HAP-1 (cell line): ENCODE data around the gene ANKRD60.

Experiments used
- DNase-seq, 2 experiments: peaks; one replicate each; pipeline ENCODE4 v3.0.0-alpha.2; 2016 to 2020; ENCODE audit warnings: low spot score in 2 of 2
- H3K27me3 ChIP-seq: fragments of 250-450 bp; sonication (Bioruptor Pico); 2 replicates; pipeline ENCODE4 v1.5.1; 2020; ENCODE audit warnings: low read depth, mild to moderate bottlenecking, moderate library complexity
- H3K36me3 ChIP-seq: fragments of 250-450 bp; sonication (Bioruptor Pico); replicated peaks from 2 replicates; pipeline ENCODE4 v1.5.1; 2020; ENCODE audit warnings: mild to moderate bottlenecking
- H3K4me1 ChIP-seq: fragments of 250-450 bp; sonication (Bioruptor Pico); 2 replicates; pipeline ENCODE4 v1.5.1; 2020; ENCODE audit warnings: mild to moderate bottlenecking
- H3K4me3 ChIP-seq: fragments of 250-450 bp; sonication (Bioruptor Pico); 2 replicates; pipeline ENCODE4 v1.5.1; 2020; ENCODE audit warnings: mild to moderate bottlenecking, moderate library complexity
- H3K9me3 ChIP-seq: fragments of 250-450 bp; sonication (Bioruptor Pico); 2 replicates; pipeline ENCODE4 v1.5.1; 2020; ENCODE audit warnings: mild to moderate bottlenecking, moderate library complexity
- in situ Hi-C: fragments of 300-500 bp; cut with MboI; formaldehyde crosslinking; loops from 3 replicates; pipeline ENCODE4 v1.14.3; 2020; ENCODE audit warnings: low sequenced_read_pairs, inconsistent platforms, mixed read lengths

ANKRD60 gene

GRCh38 chr20:58224097-58224496, 4.4 kb downstream of the ANKRD60 start:
- Histone ChIP-seq H3K4me1 (no peaks in the 10 kb centered on the region), H3K27me3 (peaks cover 70% of the 10 kb centered on the region), H3K36me3 (no peaks in the 10 kb centered on the region), H3K4me3 (no peak overlapping the region), H3K9me3 (no peaks in the 10 kb centered on the region)
- in situ Hi-C loops = loop anchor here (25.0 kb wide), 1 partner anchor 837 kb away; the partner anchor contains the start of gene RBM38
- no peak for DNase-seq

GRCh38 chr20:58223358-58223941, 5.0 kb downstream of the ANKRD60 start:
- H3K4me3 ChIP-seq = no peak overlapping the region
- DNase-seq = no peak
- H3K9me3 ChIP-seq = no peaks in the 10 kb centered on the region
- in situ Hi-C loops = loop anchor here (25.0 kb wide), 1 partner anchor 836 kb away; the partner anchor contains the start of gene RBM38
- H3K36me3 ChIP-seq = no peaks in the 10 kb centered on the region
- H3K27me3 ChIP-seq = peaks cover 68% of the 10 kb centered on the region
- H3K4me1 ChIP-seq = no peaks in the 10 kb centered on the region

GRCh38 chr20:58222446-58222845, 6.0 kb downstream of the ANKRD60 start:
- in situ Hi-C loops = loop anchor here (25.0 kb wide), 1 partner anchor 835 kb away; the partner anchor contains the start of gene RBM38

GRCh38 chr20:58219342-58219700, 9.1 kb downstream of the ANKRD60 start:
- DNase-seq = no peak
- Histone ChIP-seq H3K4me1 (no peaks in the 10 kb centered on the region), H3K27me3 (peaks cover 42% of the 10 kb centered on the region), H3K36me3 (no peaks in the 10 kb centered on the region), H3K9me3 (no peaks in the 10 kb centered on the region), H3K4me3 (no peak overlapping the region)
- in situ Hi-C loops = loop anchor here (25.0 kb wide), 1 partner anchor 832 kb away; the partner anchor contains the start of gene RBM38

More at GRCh38 chr20:58222446-58222845, 6.0 kb downstream of the ANKRD60 start:
- Histone ChIP-seq H3K36me3 (no peaks in the 10 kb centered on the region), H3K4me1 (no peaks in the 10 kb centered on the region), H3K9me3 (no peaks in the 10 kb centered on the region), H3K4me3 (no peak overlapping the region), H3K27me3 (peaks cover 64% of the 10 kb centered on the region)
- DNase-seq = no peak

- no peak overlapping the region for H3K4me3 ChIP-seq
- in situ Hi-C loops = loop anchor here (25.0 kb wide), 1 partner anchor 832 kb away; the partner anchor contains the start of gene RBM38
- H3K36me3 ChIP-seq = no peaks in the 10 kb centered on the region
- no peaks in the 10 kb centered on the region for H3K4me1 ChIP-seq
- peaks cover 39% of the 10 kb centered on the region for H3K27me3 ChIP-seq
- no peaks in the 10 kb centered on the region for H3K9me3 ChIP-seq
- DNase-seq = no peak
Observed at GRCh38 chr20:58218665-58219341, 9.7 kb downstream of the ANKRD60 start.

GRCh38 chr20:58216334-58216733, 12.1 kb downstream of the ANKRD60 start:
- Histone ChIP-seq H3K4me3 (no peak overlapping the region), H3K9me3 (no peaks in the 10 kb centered on the region), H3K27me3 (peaks cover 24% of the 10 kb centered on the region), H3K4me1 (no peaks in the 10 kb centered on the region), H3K36me3 (no peaks in the 10 kb centered on the region)
- no peak for DNase-seq
- in situ Hi-C loops = loop anchor here (25.0 kb wide), 1 partner anchor 829 kb away; the partner anchor contains the start of gene RBM38

- in situ Hi-C loops = loop anchor here (25.0 kb wide), 1 partner anchor 828 kb away; the partner anchor contains the start of gene RBM38
- no peak overlapping the region for H3K4me3 ChIP-seq
Observed at GRCh38 chr20:58215116-58215515, 13.3 kb downstream of the ANKRD60 start.

GRCh38 chr20:58214310-58214709, 14.1 kb downstream of the ANKRD60 start:
- in situ Hi-C loops = loop anchor here (25.0 kb wide), 1 partner anchor 827 kb away; the partner anchor contains the start of gene RBM38
- no peak for DNase-seq
- Histone ChIP-seq H3K4me3 (no peak overlapping the region), H3K36me3 (no peaks in the 10 kb centered on the region), H3K4me1 (no peaks in the 10 kb centered on the region), H3K27me3 (peaks cover 13% of the 10 kb centered on the region; the same call in 1 of the 2 replicates), H3K9me3 (no peaks in the 10 kb centered on the region)

More at GRCh38 chr20:58215116-58215515, 13.3 kb downstream of the ANKRD60 start:
- Histone ChIP-seq H3K4me1 (no peaks in the 10 kb centered on the region), H3K9me3 (no peaks in the 10 kb centered on the region), H3K36me3 (no peaks in the 10 kb centered on the region), H3K27me3 (peaks cover 17% of the 10 kb centered on the region)
- no peak for DNase-seq

GRCh38 chr20:58213716-58214115, 14.7 kb downstream of the ANKRD60 start:
- in situ Hi-C loops = loop anchor here (25.0 kb wide), 1 partner anchor 826 kb away; the partner anchor contains the start of gene RBM38

GRCh38 chr20:58213121-58213520, 15.3 kb downstream of the ANKRD60 start:
- Histone ChIP-seq H3K27me3 (peaks cover 9% of the 10 kb centered on the region; the same call in 1 of the 2 replicates), H3K4me1 (no peaks in the 10 kb centered on the region), H3K4me3 (no peak overlapping the region), H3K36me3 (no peaks in the 10 kb centered on the region), H3K9me3 (no peaks in the 10 kb centered on the region)
- DNase-seq = no peak
- in situ Hi-C loops = loop anchor here (25.0 kb wide), 1 partner anchor 826 kb away; the partner anchor contains the start of gene RBM38

More at GRCh38 chr20:58213716-58214115, 14.7 kb downstream of the ANKRD60 start:
- Histone ChIP-seq H3K36me3 (no peaks in the 10 kb centered on the region), H3K27me3 (peaks cover 13% of the 10 kb centered on the region; the same call in 1 of the 2 replicates), H3K4me3 (no peak overlapping the region), H3K9me3 (no peaks in the 10 kb centered on the region), H3K4me1 (no peaks in the 10 kb centered on the region)
- no peak for DNase-seq

- H3K4me3 ChIP-seq = no peak overlapping the region
- in situ Hi-C loops = loop anchor here (25.0 kb wide), 1 partner anchor 825 kb away; the partner anchor contains the start of gene RBM38
- no peaks in the 10 kb centered on the region for H3K4me1 ChIP-seq
- H3K27me3 ChIP-seq = peaks cover 9% of the 10 kb centered on the region; the same call in 1 of the 2 replicates
- no peak for DNase-seq
- no peaks in the 10 kb centered on the region for H3K9me3 ChIP-seq
- H3K36me3 ChIP-seq = no peaks in the 10 kb centered on the region
Observed at GRCh38 chr20:58212636-58213035, 15.8 kb downstream of the ANKRD60 start.

GRCh38 chr20:58210398-58210747, 18.1 kb downstream of the ANKRD60 start:
- Histone ChIP-seq H3K27me3 (peaks cover 5% of the 10 kb centered on the region; the same call in 1 of the 2 replicates), H3K4me3 (no peak overlapping the region), H3K4me1 (no peaks in the 10 kb centered on the region), H3K36me3 (no peaks in the 10 kb centered on the region), H3K9me3 (no peaks in the 10 kb centered on the region)
- in situ Hi-C loops = loop anchor here (25.0 kb wide), 1 partner anchor 823 kb away; the partner anchor contains the start of gene RBM38
- no peak for DNase-seq

- H3K4me1 ChIP-seq = no peaks in the 10 kb centered on the region
- peak; percentile 51 to 90 for DNase-seq
- H3K36me3 ChIP-seq = no peaks in the 10 kb centered on the region
- peaks cover 5% of the 10 kb centered on the region; the same call in 1 of the 2 replicates for H3K27me3 ChIP-seq
- no peaks in the 10 kb centered on the region for H3K9me3 ChIP-seq
- in situ Hi-C loops = loop anchor here (5.0 to 25.0 kb wide), 3 partner anchors 608 to 823 kb away; partner anchors contain the start of gene RBM38
- H3K4me3 ChIP-seq = no peak overlapping the region
Observed at GRCh38 chr20:58209652-58210397, 18.6 kb downstream of the ANKRD60 start.
